GM12801 (cell line): ENCODE measurements around the gene MRPL19.

Experiments used
- CTCF ChIP-seq: IDR thresholded peaks from one replicate; pipeline ENCODE4 v1.5.1; 2011; ENCODE audit warnings: control low read depth; ENCODE audit not compliant: insufficient read length; ENCODE audit errors: extremely low read depth

MRPL19 gene

GRCh38 chr2:75676464-75676863, 29.9 kb downstream of the MRPL19 start:
- TF ChIP-seq CTCF: no peak

GRCh38 chr2:75679556-75679955, 33.0 kb downstream of the MRPL19 start:
- no peak for TF ChIP-seq CTCF

- TF ChIP-seq CTCF: no peak
These were observed 33.8 kb downstream of the MRPL19 start for GRCh38 chr2:75680402-75680801.

- TF ChIP-seq CTCF: no peak
These were observed 41.6 kb downstream of the MRPL19 start for GRCh38 chr2:75688196-75688595.

GRCh38 chr2:75698918-75699317, 52.3 kb downstream of the MRPL19 start:
- no peak for TF ChIP-seq CTCF

GRCh38 chr2:75702593-75702992, 56.0 kb downstream of the MRPL19 start:
- TF ChIP-seq CTCF: no peak

- TF ChIP-seq CTCF: no peak
These were observed 57.2 kb downstream of the MRPL19 start for GRCh38 chr2:75703589-75704287.

- TF ChIP-seq CTCF: no peak
These were observed 59.3 kb downstream of the MRPL19 start for GRCh38 chr2:75705921-75706320.
